HepG2 (cell line): ENCODE results near the gene RNPS1. TPM values are rescaled to one million over a fixed set of nuclear protein-coding genes. Genes with fewer than 3 reads are reported as not detected.

Experiments
- BCLAF1 ChIP-seq: fragments of 450-650 bp; IDR thresholded peaks from 2 replicates; pipeline ENCODE4 v1.6.1; 2017; ENCODE audit warnings: mild to moderate bottlenecking
- MED8 ChIP-seq: sonication (generic); formaldehyde crosslinking; IDR thresholded peaks from 2 replicates; pipeline ENCODE4 v1.8.1; 2023; ENCODE audit warnings: mild to moderate bottlenecking, missing genetic modification reagents; ENCODE audit not compliant: insufficient replicate concordance
- NFYB ChIP-seq: sonication (generic); formaldehyde crosslinking; IDR thresholded peaks from 2 replicates; pipeline ENCODE4 v1.4.0; 2020; ENCODE audit warnings: missing genetic modification reagents
- PAF1 ChIP-seq: IDR thresholded peaks from 2 replicates; pipeline ENCODE4 v1.6.1; 2016; ENCODE audit warnings: missing genetic modification reagents, missing compliant biosample characterization
- RCOR2 ChIP-seq: IDR thresholded peaks from 2 replicates; pipeline ENCODE4 v1.6.1; 2016; ENCODE audit warnings: missing biosample characterization, missing genetic modification reagents
- TP53 ChIP-seq: sonication (generic); formaldehyde crosslinking; conservative IDR thresholded peaks from 2 replicates; pipeline ENCODE4 v1.4.0; 2020; ENCODE audit warnings: missing genetic modification reagents
- ZIK1 ChIP-seq: sonication (generic); formaldehyde crosslinking; IDR thresholded peaks from 2 replicates; pipeline ENCODE4 v1.5.0; 2020; ENCODE audit warnings: mild to moderate bottlenecking, low read depth, missing genetic modification reagents, borderline replicate concordance
- ZNF256 ChIP-seq: sonication (generic); formaldehyde crosslinking; conservative IDR thresholded peaks from 2 replicates; pipeline ENCODE4 v1.4.0; 2020; ENCODE audit warnings: missing genetic modification reagents
- ZNF609 ChIP-seq: sonication (generic); formaldehyde crosslinking; IDR thresholded peaks from 2 replicates; pipeline ENCODE4 v1.4.0; 2020; ENCODE audit warnings: mild to moderate bottlenecking, missing genetic modification reagents, borderline replicate concordance
- ZNF761 ChIP-seq: sonication (generic); formaldehyde crosslinking; conservative IDR thresholded peaks from 2 replicates; pipeline ENCODE4 v1.4.0; 2020; ENCODE audit warnings: mild to moderate bottlenecking, missing genetic modification reagents
- ZNF768 ChIP-seq: sonication (generic); formaldehyde crosslinking; IDR thresholded peaks from 2 replicates; pipeline ENCODE4 v1.4.0; 2020; ENCODE audit warnings: missing genetic modification reagents
- ZNF83 ChIP-seq: sonication (generic); formaldehyde crosslinking; IDR thresholded peaks from 2 replicates; pipeline ENCODE4 v1.4.0; 2020; ENCODE audit warnings: missing genetic modification reagents, mild to moderate bottlenecking, borderline replicate concordance
- ZNF839 ChIP-seq: sonication (generic); formaldehyde crosslinking; IDR thresholded peaks from 2 replicates; pipeline ENCODE4 v1.4.0; 2020; ENCODE audit warnings: missing genetic modification reagents, mild to moderate bottlenecking, borderline replicate concordance
- ZSCAN20 ChIP-seq: sonication (generic); formaldehyde crosslinking; IDR thresholded peaks from 2 replicates; pipeline ENCODE4 v1.4.0; 2020; ENCODE audit warnings: missing genetic modification reagents, mild to moderate bottlenecking, borderline replicate concordance
- polyA plus RNA-seq, 8 experiments: library from polyadenylated mRNA; depleted of rRNA in 3 of 8; stranded (reverse) in 7 of 8; unstranded in 1 of 8; fragments of >200 nt; fragmentation: Illumina TruSeq in 4 of 8; extraction: Trizol in 4 of 8; gene quantifications; 2 replicates each; pipeline versions ENCODE4 v1.2.1 to v1.2.3, GENCODE V29; 2011 to 2016; ENCODE audit warnings: low read depth in 4 of 8, missing spikeins in 1 of 8, mixed read lengths in 1 of 8; ENCODE audit not compliant: insufficient read depth in 1 of 8
- total RNA-seq, 5 experiments: library from RNA; depleted of rRNA; stranded (reverse); fragments of >200 nt; fragmentation: Illumina TruSeq; extraction: Trizol; gene quantifications; 2 replicates each; pipeline ENCODE4 v1.2.3, GENCODE V29; 2016; ENCODE audit warnings: low read depth in 1 of 5
- TF ChIP-seq, protein P1 (sequence below): sonication (generic); formaldehyde crosslinking; IDR thresholded peaks from 2 replicates; pipeline ENCODE4 v1.5.0; 2020; ENCODE audit warnings: missing genetic modification reagents
- TF ChIP-seq, protein P2 (sequence below): sonication (generic); formaldehyde crosslinking; IDR thresholded peaks from 2 replicates; pipeline ENCODE4 v1.9.0; 2022; ENCODE audit warnings: low read depth, missing genetic modification reagents

RNPS1 gene
- total and polyA plus RNA-seq, 2 of the 13 experiments (the other 11 are each of a cell fraction or from before 2014, with no cell fraction given): 126 to 133 TPM

GRCh38 chr16:2251296-2252111 is 16.4 kb downstream of the RNPS1 start, which contains the start of gene ECI1 (continued):
- TF ChIP-seq, protein P1, sequence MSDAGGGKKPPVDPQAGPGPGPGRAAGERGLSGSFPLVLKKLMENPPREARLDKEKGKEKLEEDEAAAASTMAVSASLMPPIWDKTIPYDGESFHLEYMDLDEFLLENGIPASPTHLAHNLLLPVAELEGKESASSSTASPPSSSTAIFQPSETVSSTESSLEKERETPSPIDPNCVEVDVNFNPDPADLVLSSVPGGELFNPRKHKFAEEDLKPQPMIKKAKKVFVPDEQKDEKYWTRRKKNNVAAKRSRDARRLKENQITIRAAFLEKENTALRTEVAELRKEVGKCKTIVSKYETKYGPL (CRISPR knock-in tag): 0 out of 2 replicates have a peak, but pooled peaks have one; percentile 23
- no peak; the same call in 1 of the 2 replicates for TF ChIP-seq ZSCAN20
- TF ChIP-seq ZNF256 (CRISPR knock-in tag): no peak
- TF ChIP-seq ZNF609 (CRISPR knock-in tag): peak; percentile 75
- TF ChIP-seq ZNF83 (CRISPR knock-in tag): no peak; the same call in 1 of the 2 replicates
- no peak for TF ChIP-seq ZNF839 (CRISPR knock-in tag)
- peak; percentile 25; the same call in 1 of the 2 replicates for TF ChIP-seq NFYB (CRISPR knock-in tag)
- no peak; the same call in 1 of the 2 replicates for TF ChIP-seq PAF1 (CRISPR knock-in tag)
- no peak; the same call in 1 of the 2 replicates for TF ChIP-seq ZNF761 (CRISPR knock-in tag)
- peak; percentile 71 for TF ChIP-seq MED8 (CRISPR knock-in tag)
- TF ChIP-seq, protein P2, sequence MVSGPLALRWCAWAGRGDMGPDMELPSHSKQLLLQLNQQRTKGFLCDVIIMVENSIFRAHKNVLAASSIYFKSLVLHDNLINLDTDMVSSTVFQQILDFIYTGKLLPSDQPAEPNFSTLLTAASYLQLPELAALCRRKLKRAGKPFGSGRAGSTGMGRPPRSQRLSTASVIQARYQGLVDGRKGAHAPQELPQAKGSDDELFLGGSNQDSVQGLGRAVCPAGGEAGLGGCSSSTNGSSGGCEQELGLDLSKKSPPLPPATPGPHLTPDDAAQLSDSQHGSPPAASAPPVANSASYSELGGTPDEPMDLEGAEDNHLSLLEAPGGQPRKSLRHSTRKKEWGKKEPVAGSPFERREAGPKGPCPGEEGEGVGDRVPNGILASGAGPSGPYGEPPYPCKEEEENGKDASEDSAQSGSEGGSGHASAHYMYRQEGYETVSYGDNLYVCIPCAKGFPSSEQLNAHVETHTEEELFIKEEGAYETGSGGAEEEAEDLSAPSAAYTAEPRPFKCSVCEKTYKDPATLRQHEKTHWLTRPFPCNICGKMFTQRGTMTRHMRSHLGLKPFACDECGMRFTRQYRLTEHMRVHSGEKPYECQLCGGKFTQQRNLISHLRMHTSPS (CRISPR knock-in tag): peak; percentile 84
- TF ChIP-seq ZIK1: no peak; the same call in 1 of the 2 replicates
- no peak for TF ChIP-seq BCLAF1
- peak; percentile 35; the same call in 1 of the 2 replicates for TF ChIP-seq RCOR2
- peak; percentile 78; the same call in 1 of the 2 replicates for TF ChIP-seq ZNF768 (CRISPR knock-in tag)
- TF ChIP-seq TP53 (CRISPR knock-in tag): peak; percentile 55; the same call in 1 of the 2 replicates
